Smooth muscle cell (in vitro differentiated cells): ENCODE measurements around the gene F5. TPM values are rescaled to one million over a fixed set of nuclear protein-coding genes. Genes with fewer than 3 reads are reported as not detected.
A peak's percentile ranks its signal among the peaks of the same experiment; 100 is the strongest.

Source experiments
- DNase-seq: peaks from one replicate; lab custom pipeline; 2025; ENCODE audit not compliant: unreplicated experiment; lab: John Stamatoyannopoulos, UW
- H2AFZ ChIP-seq: fragments of 200-600 bp; sonication (generic); 2 replicates; pipeline ENCODE4 v1.6.0; 2016; ENCODE audit warnings: antibody characterized with exemption, low read depth, mild to moderate bottlenecking
- H3F3A ChIP-seq: fragments of 200-600 bp; sonication (generic); 2 replicates; pipeline ENCODE4 v1.6.0; 2017; ENCODE audit warnings: antibody characterized with exemption, low read depth
- H3K27ac ChIP-seq: fragments of 200-600 bp; sonication (generic); 2 replicates; pipeline ENCODE4 v1.5.1; 2016; ENCODE audit warnings: low read depth, mild to moderate bottlenecking
- H3K27me3 ChIP-seq: fragments of 200-600 bp; sonication (generic); 2 replicates; pipeline ENCODE4 v1.6.1; 2016; ENCODE audit warnings: low read depth, mild to moderate bottlenecking
- H3K36me3 ChIP-seq: fragments of 200-600 bp; sonication (generic); 2 replicates; pipeline ENCODE4 v1.5.1; 2016; ENCODE audit warnings: low read depth
- H3K4me1 ChIP-seq: fragments of 200-600 bp; sonication (generic); 2 replicates; pipeline ENCODE4 v1.5.1; 2016; ENCODE audit warnings: low read depth
- H3K4me2 ChIP-seq: fragments of 200-600 bp; sonication (generic); 2 replicates; pipeline ENCODE4 v1.6.0; 2016; ENCODE audit warnings: mild to moderate bottlenecking
- H3K4me3 ChIP-seq: fragments of 200-600 bp; sonication (generic); 2 replicates; pipeline ENCODE4 v1.5.1; 2016; ENCODE audit warnings: mild to moderate bottlenecking
- H3K79me2 ChIP-seq: fragments of 200-600 bp; sonication (generic); 2 replicates; pipeline ENCODE4 v1.6.0; 2016; ENCODE audit warnings: low read depth, mild to moderate bottlenecking
- H3K9ac ChIP-seq: fragments of 200-600 bp; sonication (generic); 2 replicates; pipeline ENCODE4 v1.6.0; 2016; ENCODE audit warnings: low read depth
- H3K9me3 ChIP-seq: fragments of 200-600 bp; sonication (generic); replicated peaks from 2 replicates; pipeline ENCODE4 v1.5.1; 2016; ENCODE audit warnings: low read depth
- H4K20me1 ChIP-seq: fragments of 200-600 bp; sonication (generic); 2 replicates; pipeline ENCODE4 v1.6.0; 2016; ENCODE audit warnings: low read depth
- WGBS: methylation state at CpG from one replicate; pipeline ENCODE4 v1.1.7; 2016; ENCODE audit warnings: low lambda C conversion rate; 5-methylcytosine and 5-hydroxymethylcytosine counted together
- polyA plus RNA-seq: library from polyadenylated mRNA; unstranded; fragments of >200 nt; fragmentation: Nextera tagmentation; extraction: Ambion mirVana; gene quantifications from 2 replicates; pipeline ENCODE4 v1.2.1, GENCODE V29; 2016
- small RNA-seq: library from RNA; depleted of rRNA; stranded (forward); fragments of <200 nt; gene quantifications from one replicate; pipeline ENCODE3, GENCODE V24; 2014
- total RNA-seq: library from RNA; depleted of rRNA; stranded (reverse); fragments of >200 nt; gene quantifications from 2 replicates; pipeline ENCODE4 v1.2.3, GENCODE V29; 2014
- TF ChIP-seq, protein P1 (sequence below): fragments of 200-600 bp; sonication (generic); IDR thresholded peaks from 2 replicates; pipeline ENCODE4 v1.5.1; 2017; ENCODE audit warnings: borderline replicate concordance, mild to moderate bottlenecking, antibody characterized with exemption; ENCODE audit not compliant: insufficient read depth, poor library complexity, severe bottlenecking

The F5 gene
- total and polyA plus RNA-seq, 2 experiments from 2014 or later: 0.13 to 0.45 TPM

DNA sequence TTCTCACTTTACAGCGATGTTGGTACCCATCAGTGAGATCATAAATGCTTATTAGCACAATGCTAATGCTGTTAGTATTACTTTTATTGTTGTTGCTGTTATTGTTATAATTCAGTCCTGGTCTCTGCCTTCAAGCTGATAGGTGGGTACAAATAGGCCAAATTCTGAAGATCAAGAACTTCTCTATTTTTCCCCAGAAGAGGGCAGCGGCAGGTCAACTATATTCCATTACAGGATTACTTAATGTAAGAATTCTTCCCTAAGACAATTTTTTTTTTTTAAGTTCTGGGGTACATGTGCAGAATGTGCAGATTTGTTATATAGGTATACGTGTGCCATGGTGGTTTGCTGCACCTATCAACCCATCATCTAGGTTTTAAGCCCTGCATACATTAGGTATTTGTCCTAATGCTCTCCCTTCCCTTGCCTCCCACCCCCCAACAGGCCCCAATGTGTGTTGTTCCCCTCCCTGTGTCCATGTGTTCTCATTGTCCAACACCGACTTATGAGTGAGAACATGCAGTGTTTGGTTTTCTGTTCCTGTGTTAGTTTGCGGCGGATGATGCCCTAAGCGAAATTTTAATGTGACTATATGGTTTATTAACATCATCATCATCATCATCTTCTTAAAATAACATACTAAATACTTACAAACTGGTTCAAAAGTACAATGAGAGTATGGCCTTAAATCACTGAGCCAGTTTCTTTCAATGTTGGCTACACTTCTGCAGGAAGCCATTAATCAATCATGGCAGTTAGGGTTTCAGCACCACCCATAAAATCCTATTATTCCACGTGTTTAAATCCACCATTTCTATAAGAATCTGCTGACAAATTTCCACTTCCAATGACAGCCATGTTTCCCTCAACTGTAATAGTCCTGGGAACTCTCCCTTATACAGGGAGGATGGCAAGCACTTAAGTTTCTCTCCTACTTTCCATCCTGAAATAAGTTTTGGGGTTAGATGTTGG, 119.7 kb downstream of the F5 start:
- Histone ChIP-seq H4K20me1 (peaks cover 23% of the 10 kb centered on the region), H3K4me1 (no peaks in the 10 kb centered on the region), H3K9me3 (no peaks in the 10 kb centered on the region), H3F3A (no peaks in the 10 kb centered on the region), H3K4me3 (no peak overlapping the region), H3K4me2 (no peak overlapping the region), H2AFZ (no peak overlapping the region), H3K9ac (no peak overlapping the region), H3K36me3 (peaks cover 6% of the 10 kb centered on the region), H3K79me2 (no peaks in the 10 kb centered on the region), H3K27me3 (no peaks in the 10 kb centered on the region), H3K27ac (no peak overlapping the region)
- WGBS: 88% methylated on average over 8 of the region's 8 CpGs
- TF ChIP-seq, protein P1, sequence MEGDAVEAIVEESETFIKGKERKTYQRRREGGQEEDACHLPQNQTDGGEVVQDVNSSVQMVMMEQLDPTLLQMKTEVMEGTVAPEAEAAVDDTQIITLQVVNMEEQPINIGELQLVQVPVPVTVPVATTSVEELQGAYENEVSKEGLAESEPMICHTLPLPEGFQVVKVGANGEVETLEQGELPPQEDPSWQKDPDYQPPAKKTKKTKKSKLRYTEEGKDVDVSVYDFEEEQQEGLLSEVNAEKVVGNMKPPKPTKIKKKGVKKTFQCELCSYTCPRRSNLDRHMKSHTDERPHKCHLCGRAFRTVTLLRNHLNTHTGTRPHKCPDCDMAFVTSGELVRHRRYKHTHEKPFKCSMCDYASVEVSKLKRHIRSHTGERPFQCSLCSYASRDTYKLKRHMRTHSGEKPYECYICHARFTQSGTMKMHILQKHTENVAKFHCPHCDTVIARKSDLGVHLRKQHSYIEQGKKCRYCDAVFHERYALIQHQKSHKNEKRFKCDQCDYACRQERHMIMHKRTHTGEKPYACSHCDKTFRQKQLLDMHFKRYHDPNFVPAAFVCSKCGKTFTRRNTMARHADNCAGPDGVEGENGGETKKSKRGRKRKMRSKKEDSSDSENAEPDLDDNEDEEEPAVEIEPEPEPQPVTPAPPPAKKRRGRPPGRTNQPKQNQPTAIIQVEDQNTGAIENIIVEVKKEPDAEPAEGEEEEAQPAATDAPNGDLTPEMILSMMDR: peak; percentile 34
- DNase-seq: no peak

DNA sequence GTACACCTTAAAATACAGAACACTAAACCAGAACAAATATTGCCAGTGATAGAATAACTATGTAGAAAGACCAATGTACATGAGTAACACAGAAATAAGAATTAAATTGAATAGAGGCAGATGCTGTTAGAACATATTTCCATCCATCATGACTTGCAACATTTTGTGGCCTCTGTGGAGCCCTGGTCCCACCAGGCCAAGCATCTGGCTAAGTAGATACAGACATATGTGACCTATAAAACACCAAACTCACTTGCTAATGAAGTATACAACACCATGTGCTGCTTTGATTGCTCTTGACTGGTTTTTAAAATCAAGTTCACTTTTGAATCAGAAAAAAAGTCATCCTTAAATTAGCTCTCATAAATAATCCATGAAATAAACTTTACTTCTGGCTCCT, 121.0 kb downstream of the F5 start:
- H3K4me2 ChIP-seq: no peak overlapping the region
- TF ChIP-seq, protein P1: no peak
- H3K27me3 ChIP-seq: no peaks in the 10 kb centered on the region
- no peaks in the 10 kb centered on the region for H3K9me3 ChIP-seq
- H3F3A ChIP-seq: no peaks in the 10 kb centered on the region
- no peak overlapping the region for H3K9ac ChIP-seq
- H3K27ac ChIP-seq: no peak overlapping the region
- H3K4me1 ChIP-seq: no peaks in the 10 kb centered on the region
- no peak overlapping the region for H3K4me3 ChIP-seq
- no peaks in the 10 kb centered on the region for H3K79me2 ChIP-seq
- peaks cover 6% of the 10 kb centered on the region for H3K36me3 ChIP-seq
- H4K20me1 ChIP-seq: peaks cover 14% of the 10 kb centered on the region
- H2AFZ ChIP-seq: no peak overlapping the region
- DNase-seq: no peak

Small RNAs within 50 kb of the gene (small RNA-seq; reads per million reads assigned to genes)
- not detected for gene AL021068.2

Other genes starting within 250 kb of the F5 start
- gene NME7, start 218.7 kb downstream of the F5 start, total RNA-seq: 26.5 and 29.0 TPM in 2 replicates
- gene NME7, start 218.7 kb downstream of the F5 start, polyA plus RNA-seq: 77.0 and 77.8 TPM in 2 replicates
- 43.7 and 55.9 TPM in 2 replicates for gene BLZF1, start 218.3 kb downstream of the F5 start, total RNA-seq
- 21.9 and 28.0 TPM in 2 replicates for gene BLZF1, start 218.3 kb downstream of the F5 start, polyA plus RNA-seq
- 1.5 and 4.1 TPM in 2 replicates for gene CCDC181, start 159.0 kb downstream of the F5 start, total RNA-seq
- gene CCDC181, start 159.0 kb downstream of the F5 start, polyA plus RNA-seq: 1.3 and 1.4 TPM in 2 replicates
- 59.4 and 65.2 TPM in 2 replicates for gene SLC19A2, start 100.5 kb downstream of the F5 start, total RNA-seq
- gene SLC19A2, start 100.5 kb downstream of the F5 start, polyA plus RNA-seq: 12.3 and 15.1 TPM in 2 replicates
- 0.22 TPM in 1 of 2 replicates, not detected in the other for gene SELP, start 43.6 kb upstream of the F5 start, total RNA-seq
- gene SELP, start 43.6 kb upstream of the F5 start, polyA plus RNA-seq: not detected in 2 replicates
- gene SELL, start 125.1 kb upstream of the F5 start, total RNA-seq: 0.85 and 1.4 TPM in 2 replicates
- 0.41 and 0.48 TPM in 2 replicates for gene SELL, start 125.1 kb upstream of the F5 start, polyA plus RNA-seq
- gene SELE, start 147.6 kb upstream of the F5 start, total RNA-seq: 0.40 TPM in 1 of 2 replicates, not detected in the other
- gene SELE, start 147.6 kb upstream of the F5 start, polyA plus RNA-seq: 0.05 TPM in 1 of 2 replicates, not detected in the other
- 5.2 and 6.1 TPM in 2 replicates for gene METTL18, start 208.4 kb upstream of the F5 start, total RNA-seq
- 5.2 and 5.4 TPM in 2 replicates for gene METTL18, start 208.4 kb upstream of the F5 start, polyA plus RNA-seq